Uterine smooth muscle cell (primary cell): Measurements from ENCODE around the gene SPATA6. TPM values are rescaled to one million over a fixed set of nuclear protein-coding genes. Genes with fewer than 3 reads are reported as not detected.

ENCODE experiments used
- total RNA-seq: library from RNA; depleted of rRNA; stranded (reverse); fragments of >200 nt; gene quantifications from 2 replicates; pipeline ENCODE4 v1.2.3, GENCODE V29; 2014

SPATA6 gene
- 3.4 and 4.9 TPM in 2 replicates for total RNA-seq

DNA sequence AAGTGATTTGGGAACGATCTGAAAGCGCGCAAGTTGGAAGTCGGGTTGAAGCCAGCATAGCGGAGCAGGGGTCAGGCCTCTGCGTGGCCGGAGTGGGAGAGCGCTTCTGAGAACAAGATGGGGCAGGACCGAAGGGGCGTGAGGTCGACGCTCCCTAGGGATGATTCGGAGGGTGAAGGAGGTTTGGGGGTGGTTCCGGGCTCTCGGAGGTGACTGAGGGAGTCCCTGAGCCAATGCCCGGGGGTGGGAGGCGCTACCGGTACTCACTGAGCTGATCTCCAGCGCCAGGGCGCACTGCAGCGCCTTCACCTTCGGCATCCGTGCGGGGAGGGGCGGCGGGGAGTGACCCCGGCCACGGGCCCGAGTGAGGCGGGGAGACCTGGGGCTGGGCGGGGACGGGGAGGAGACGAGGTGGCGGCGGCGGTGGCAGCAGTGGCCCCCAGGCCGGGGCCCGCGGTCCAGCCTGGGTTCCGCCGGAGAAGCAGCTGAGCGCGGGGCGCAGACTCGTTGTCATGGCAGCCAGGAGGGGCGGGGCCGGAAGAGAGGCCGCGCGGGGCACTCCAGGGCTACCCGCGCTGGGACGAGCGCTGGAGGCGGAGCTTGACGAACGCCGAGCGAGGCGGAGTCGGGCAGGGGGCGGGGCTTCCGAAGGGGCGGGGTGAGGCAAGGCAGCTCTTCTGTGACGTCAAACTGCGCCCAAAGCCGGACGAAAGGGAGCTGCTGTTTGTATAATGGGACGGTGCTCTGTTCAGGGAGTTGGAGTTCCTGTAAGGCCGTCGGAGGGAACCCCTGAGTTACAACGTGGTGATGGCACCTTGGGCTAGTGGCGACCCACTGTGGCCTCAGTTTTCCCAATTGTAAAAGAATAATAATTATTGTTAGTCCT, at the start of gene SPATA6:
TSS of gene SPATA6 (minus strand) at position 514 of the 886 bp plus-strand sequence. CDS start at position 318, 196 bp downstream.

Other genes starting within 250 kb of the SPATA6 start
- not detected in 2 replicates for gene SLC5A9, start 249.5 kb downstream of the SPATA6 start, total RNA-seq